ENCODE data around the gene IQSEC1.

The IQSEC1 gene

DNA sequence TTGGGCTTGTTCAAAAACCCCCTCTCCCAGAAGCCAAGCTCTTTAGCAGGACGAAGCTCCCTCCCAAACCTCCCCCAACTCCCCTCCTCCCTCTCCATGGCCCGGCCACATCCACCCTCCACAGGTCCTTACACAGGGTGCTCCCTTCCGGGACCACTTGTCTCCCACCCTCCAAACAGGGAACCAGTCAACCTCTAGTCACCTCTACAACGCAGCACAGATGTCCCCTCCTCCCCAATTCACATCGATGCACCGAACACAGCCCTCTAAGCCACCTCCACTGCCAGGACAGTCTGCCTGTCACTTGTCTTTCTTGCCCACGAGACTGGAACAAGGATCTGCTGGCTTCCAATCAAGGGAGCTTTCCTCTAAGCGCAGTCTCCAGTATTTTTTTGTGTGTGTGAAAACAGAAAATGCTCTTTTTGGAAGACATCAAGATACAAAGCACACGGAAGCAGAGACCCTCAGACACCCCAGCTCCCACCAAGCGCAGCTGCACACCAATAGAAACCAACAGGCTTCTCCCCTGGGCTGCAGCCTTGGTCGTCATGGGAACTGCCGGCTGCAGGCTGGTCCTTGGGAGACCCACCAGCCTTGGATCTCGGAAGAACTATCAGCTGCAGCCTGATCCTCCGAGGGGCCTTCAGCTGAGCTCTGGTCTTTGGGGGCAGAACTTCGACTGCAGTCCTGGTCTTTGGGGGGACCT lies 26.5 kb downstream of the IQSEC1 start:
- no peak for DNase-seq

DNA sequence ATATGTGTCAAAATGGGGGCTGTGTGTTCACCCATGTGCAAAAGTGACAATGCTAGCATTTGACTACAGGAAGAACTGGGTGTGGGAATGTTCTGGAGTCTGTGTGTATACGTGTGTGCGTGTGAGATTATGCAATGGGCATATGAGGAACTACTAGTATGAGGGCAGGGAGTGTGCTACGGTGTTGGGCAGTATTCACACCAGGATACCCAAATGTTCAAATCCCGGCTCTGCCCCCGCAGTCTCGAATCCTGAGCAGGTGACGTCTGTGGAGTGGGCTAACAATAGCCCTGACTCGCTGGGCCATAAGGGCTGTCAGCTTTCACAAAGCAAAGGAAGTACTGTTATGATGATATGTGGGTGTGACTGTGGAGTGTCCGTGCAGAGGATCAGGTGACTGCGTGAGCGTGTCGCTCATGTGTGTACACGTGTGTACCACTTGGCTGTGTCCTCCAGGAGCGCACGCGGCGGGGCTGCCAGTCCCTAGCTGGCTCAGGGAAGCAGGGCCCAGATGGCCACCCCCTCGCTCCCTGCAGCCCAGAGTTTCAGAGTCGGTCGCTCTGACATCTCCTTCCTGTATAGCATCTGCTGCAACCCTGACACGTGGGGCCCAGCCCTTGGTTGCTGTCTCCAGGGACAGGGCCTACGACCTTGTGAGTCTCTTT lies 27.2 kb downstream of the IQSEC1 start:
- DNase-seq = peak; percentile 64

DNA sequence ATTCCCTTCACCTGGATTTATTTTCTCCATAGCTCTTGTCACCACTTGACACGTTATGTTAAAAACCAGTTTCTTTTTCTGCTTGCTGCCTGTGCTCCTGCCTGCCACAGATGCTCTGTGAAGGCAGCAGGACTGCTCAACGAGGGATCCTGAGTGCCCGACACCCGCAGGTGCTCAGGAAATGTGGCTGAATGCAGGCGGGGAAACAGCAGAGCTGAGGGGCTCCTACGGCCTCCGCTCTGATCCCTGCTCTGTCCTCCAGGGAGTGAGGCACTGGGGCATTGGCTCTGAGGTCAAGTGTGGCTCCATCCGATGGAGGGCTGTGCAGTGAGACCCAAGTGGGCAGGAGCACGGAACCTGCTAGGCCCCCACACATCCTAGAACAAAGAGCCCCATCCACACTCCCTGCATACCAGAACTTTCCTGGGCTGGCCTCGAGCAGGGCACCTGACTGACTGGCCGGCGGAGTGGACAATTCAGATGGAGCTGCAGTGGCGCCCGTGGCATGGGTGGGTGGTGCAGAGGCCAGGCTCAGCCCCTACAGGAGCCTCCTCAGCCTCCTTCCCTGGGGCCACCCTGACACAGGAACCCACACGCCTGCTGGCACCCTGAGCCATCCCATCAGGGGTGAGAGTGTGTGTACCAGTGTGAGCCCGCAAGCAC lies 27.9 kb downstream of the IQSEC1 start:
- DNase-seq = no peak

DNA sequence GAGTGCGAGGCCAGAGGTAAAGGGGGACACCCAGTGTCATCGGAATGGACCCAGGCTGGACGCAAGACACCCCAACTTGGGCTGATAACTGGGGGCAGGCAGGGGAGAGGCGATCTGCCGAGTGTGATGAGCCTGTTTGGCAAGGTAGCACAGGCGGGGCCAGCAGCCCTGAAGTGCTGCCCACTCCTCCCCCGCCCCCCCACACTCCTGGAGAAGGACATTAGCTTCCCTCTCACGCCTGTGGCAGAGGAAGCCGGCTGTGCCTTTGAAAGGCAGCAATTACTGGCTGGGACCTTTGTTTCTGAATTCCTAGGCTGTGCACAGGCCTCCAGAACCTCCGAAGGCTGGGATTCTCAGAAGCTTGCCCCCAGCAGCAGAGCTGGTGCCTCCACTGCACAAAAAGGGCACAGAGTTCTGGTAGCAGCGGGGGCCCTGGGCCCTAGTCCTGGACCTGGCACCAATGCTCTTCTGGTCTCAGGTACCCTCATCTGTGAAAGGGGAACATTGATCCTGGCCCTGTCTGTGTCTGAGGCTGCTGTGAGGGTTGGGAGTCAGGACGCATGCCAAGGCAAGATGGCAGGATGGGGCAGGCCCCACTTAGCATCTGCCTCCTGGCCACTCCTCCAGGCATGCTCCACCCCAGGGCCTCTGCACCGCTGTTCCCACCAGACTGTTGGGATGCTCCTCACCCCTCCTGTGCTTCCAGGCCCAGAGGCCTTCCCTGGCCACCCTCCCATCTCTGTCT lies 28.6 kb downstream of the IQSEC1 start:
- DNase-seq = no peak

DNA sequence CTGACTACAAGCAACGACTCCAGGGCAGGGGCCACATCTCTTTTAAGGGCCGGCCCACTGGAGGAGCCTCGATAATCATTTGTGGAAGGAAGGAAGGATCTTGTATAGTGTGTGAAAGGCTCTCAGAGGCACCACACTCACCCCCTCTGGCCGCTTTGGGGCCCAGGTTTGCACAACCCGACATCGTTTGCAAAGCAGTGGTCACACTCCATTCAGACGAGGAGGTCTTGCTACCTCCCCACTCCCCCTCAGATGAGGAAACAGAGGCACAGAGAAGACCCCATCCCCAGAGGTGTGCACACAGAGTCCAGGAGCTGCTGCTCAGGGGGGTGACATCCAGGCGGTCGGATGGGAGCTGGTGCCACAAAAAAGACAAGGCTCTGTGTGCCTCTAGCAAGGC lies 29.6 kb downstream of the IQSEC1 start:
- no peak for DNase-seq

DNA sequence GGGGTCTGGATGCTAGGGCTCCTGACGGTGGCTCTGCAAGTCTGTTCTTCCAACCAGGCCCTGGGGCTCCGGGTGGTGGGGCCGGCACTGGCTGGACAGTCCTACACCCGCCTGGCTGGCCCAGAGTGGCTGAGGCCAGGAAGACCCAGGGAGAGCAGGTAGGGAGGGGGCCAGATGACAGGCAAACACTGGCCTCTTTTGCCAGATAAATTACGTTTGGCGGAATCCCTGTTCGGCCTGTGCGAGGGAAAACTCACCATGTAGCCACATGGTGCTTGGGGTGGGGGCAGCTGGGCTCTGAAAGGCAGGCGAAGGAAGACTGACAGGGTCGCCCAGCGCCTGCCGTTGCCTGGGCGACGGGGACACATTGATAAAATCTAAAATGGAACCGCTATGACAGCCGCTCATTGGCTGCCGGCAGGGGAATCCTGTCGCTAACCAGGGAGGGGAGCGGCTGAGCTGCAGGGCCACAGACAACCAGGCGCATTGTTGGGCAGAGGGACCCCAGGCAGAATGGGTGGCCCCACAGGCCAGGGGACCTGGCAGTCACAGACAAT lies 30.4 kb downstream of the IQSEC1 start:
- no peak for DNase-seq

DNA sequence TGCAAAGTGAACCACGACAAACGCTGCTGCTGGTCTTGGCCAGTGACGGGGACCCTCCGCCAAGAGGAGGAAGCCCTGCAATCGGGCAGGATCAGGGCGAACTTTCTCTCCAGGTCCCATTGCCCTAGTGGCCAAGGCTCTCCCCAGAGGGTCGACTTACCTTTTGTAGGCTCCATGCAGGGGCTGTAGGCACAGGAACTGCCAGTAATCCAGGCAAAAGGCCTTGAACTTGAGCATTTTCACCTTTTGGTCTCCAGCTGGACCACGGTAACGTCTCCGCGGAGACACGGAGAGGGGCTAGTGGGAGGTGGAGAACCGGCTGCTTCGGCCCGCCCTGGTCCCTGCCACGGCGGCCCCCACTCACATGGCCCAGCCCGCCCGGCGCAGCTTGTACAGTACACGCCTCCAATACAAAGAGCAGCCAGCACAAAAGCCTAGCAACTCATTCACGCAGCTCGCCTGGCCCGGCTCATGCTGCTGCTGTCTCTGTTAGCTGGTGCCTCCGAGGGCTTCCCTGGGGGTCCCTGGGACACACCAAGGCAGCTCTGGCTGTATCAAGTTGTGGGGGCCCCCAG lies 31.0 kb downstream of the IQSEC1 start:
- DNase-seq = no peak

DNA sequence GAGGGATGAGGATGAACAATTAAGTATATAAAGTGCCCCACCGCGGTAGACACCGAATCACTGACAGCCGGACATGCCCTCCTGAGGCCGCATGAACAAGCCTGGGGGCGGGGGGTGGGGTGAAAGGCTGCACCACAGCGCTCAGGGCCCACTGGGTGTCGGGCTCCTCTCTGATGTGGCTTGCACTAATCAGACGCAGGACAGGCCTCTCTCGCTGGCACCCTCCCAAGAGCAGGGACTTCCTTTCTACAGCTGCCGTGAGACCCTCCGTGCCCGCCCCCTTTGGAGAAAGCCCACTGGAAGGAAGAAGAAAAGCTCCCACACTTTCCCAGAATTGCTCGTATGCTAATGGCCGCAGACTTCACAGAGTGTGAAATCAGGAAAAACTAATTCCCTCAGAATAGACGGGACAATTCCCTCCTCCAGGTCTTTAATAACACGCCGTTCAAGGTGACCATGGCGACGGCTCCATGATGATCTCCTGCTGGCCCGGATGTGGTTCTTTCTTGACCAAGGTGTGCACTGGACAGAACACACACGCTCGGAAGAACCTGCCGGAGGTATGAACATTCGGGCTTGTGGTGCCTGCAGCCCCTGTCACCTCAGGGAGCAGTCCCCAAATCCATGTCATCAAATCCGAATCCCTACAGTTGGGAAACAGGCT lies 32.0 kb downstream of the IQSEC1 start:
- no peak for DNase-seq

DNA sequence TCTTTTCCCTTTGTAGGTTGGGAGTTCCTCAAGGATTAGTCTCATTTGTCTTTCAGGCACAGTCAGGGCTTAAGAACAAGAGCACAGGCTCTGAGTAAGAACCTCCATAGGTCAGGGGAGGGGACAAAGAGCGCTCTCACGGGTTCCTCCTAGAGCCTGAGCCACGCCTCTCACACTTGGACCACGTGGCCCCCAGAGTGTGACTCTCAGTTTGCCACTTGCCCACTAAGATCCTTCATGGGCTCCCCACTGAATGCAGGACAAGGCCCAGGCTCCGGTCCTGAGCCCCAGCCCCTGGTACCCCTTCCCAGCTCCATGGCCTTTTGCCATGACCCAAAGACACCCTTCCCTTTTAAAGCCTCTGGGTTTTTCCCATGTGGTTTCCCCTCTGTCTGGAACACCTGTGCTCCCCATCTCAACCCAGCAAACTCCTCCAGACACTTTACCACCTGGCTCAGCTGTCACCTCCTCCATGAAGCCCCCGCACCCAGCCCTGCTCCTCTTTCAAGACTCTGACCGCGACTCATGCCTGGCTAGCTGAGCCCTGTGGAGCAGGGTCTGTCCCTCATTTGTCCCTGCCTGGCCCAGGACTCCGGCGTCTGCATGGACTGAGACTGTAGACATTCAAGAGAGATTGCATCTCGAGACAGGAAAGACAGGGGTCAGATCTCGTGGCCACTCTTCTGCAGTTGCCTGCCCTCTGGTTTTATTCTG lies 32.7 kb downstream of the IQSEC1 start:
- DNase-seq = peak; percentile 70

DNA sequence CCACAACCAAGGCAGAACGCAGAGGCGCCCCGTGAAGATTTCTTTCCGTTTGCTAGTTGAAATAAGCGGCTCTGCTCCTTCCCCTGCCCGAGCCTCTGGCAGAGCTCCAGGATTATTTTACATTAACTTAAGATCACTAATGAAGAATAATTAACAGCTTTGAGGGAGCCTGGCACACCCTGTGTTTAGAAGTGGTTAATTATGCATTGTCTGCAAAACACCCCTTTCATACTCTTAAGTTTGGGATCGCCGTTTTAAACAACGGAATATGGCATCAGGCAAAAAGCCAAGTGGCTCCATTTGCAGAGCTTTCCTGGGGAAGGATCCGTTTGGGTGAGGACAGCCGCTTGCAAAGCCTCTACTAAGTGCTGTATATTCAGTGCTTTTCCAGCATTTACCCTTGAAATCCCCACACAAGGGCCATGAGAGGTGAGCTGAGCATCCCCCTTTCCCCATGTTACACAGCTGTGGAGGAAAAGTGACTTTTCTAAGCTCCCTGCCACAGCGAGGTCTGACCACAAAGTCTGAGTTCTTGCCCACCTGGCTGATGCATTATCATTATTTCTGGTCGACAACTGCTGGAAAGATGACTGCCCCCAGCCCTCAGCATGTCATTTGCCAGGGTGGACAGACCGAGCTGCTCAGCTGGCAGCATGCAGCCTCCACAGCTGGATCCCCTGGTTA lies 33.9 kb downstream of the IQSEC1 start:
- no peak for DNase-seq

DNA sequence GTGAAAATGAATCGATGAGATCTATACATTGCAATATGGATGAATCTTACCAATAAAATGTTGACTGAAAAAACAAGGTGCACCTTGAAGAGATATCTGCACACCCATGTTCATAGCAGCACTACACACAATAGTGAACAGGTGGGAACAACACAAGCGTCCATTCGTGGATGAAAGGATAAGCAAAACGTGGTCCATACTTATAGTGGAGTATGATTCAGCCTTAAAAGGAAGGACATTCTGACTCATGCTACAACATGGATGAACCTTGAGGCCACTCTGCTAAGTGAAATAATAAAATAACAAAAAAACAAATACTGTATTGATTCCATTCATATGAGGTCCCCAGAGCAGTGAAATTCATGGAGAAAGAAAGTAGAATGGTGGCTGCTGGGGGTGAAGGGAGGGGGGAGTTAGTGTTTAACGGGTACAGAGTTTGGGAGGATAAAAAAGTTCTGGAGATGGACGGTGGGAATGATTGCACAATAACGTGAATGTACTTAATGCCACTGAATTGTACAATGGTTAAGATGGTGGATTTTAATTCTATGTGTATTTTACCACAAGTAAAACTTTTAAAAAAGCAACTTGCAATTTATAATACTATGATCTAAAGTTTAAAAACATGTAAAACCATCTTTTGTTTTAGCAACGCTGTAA lies 35.6 kb downstream of the IQSEC1 start:
- no peak for DNase-seq

DNA sequence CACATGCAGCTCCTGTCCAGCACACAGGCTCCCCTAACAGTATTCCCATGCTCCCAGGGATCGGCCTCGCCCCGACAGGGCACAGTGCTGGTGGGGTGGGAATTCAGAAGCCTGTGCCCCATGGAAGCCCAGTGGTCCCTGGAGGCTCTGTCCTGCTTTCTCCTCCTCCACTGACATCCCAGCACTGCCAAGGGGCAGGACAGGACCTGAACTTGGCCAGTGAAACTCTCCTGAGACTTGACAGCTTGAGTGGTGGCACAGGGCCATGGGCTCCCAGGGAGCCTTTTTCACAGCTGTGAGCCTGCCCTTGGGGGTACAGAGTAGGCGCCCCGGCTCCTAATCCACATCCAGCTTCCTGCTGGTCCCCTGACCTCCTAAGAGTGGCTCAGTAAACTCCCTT lies 38.4 kb downstream of the IQSEC1 start:
- DNase-seq = no peak

DNA sequence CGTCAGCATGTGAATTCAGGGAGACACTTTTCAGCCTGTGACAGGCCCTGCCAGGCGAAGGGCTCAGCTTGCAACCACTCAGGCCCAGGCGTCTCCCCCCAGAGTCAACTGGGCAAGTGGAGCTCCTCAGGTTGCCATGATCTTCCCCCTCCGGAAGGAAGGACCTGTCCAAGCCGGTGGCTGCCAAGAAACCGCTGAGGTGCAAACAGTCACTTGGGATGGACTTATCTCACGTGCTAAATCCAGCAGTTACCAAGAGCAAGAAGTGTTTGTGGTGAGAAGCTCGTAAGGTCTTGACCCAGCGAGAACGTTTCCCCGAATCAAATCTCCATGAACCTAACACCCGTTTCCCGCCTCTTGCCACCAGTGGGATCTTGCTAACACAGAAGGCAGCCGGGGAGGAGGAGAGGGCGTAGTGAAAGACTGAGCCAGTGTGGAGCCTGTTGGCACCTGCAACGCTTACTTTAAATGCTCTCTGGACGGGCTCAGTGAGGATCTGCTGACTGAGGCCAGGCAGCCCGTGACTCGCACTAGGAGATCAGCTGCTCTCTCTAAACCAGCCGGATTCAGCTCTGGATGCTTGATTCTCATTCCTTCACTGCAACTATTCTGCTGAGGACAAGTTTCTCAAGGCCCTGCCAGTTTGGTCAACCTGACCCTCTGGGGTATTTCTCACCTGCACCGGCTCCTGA lies 39.0 kb downstream of the IQSEC1 start:
- DNase-seq = no peak

DNA sequence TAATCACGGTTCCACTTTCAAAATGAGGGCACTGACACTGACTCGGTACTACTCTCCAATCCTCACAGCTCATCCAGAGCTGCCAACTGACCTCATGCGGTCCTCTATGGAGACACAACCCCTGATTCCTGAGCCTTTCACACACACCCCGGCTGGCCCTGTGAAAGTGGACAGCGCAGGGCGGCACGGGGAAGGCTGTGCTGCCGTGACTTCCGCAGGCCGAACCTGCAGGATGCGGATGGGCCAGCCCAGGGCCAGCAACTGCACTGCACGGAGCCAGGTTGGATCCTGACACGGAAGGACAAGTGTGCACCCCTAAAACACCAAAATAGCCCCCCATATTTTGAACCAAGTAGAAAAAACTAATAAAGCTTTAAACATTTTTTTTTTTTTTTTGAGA lies 41.0 kb downstream of the IQSEC1 start:
- no peak for DNase-seq

DNA sequence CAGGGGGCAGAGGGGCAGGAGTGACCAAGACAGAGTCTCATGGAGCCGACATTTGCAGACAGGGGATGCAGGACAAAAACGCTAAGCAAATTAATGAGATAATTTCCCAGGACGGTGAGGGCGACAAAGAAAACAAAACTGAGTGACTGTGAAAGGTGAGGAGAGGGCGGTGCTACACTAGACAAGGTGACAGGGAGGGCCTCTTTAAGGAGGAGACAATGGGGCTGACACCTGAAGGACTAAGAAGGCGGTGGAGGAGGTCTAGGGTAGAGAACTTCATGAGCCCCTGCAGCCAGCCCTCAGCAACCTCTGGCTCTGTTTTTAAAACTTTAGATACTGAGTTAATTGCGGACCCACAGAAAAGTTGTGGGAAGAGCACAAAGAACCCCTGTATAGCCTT lies 41.6 kb downstream of the IQSEC1 start:
- no peak for DNase-seq

DNA sequence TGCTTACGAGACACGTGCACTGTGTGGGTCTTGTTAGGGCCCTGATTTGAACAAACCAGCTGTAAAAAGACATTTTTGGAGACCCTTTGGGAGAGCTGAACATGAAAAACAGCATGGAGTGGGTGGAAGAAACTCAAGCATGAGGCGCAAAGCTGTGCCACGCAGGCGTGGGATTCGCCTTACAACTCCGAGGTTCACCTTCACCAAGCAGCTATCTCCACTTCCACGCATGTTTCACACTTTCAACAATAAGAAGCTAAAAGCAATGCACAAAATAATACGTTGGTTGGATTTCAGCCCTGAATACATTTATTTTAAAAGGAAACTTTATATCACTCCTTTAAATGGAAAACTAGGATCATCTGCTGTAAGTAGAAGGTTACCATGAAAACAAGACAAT lies 42.5 kb downstream of the IQSEC1 start:
- DNase-seq = no peak

DNA sequence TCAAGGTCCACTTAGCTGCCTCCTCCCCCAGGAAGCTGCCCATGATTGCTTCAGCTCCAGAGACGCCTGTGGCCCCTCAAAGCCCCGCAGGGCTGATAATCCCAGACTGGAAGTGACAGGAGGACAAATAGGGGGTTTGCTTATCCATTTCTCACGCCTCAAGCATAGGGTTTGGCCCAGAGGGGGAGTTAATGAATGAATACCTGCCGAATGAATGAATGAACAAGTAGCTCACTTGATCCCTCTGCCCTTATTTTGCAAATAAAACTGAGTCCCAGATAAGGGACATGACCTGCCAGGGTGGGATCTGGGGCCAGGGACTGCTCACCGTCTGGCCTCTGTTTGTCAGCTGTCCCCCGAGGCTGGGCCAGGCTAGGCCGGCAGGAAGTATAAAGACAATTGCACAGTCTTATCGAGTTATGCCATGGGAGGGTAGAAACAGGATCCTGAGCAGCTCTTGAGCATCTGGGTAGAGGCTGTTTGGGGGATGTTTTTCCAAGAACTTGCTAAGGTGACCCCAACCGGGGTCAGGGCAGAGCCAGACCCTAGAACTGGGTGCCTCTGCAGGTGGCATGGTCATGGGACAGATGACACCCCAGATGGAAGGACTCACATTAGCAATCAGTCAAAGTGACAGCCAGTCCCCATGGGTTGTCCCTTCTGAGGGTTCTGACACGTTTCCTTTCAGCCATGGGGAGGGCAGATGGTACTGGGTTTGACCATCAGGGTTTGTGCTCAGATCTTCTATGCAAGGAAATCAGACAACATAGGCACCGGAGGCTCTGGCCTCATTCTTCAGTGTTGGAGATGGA lies 45.0 kb downstream of the IQSEC1 start:
- no peak for DNase-seq

DNA sequence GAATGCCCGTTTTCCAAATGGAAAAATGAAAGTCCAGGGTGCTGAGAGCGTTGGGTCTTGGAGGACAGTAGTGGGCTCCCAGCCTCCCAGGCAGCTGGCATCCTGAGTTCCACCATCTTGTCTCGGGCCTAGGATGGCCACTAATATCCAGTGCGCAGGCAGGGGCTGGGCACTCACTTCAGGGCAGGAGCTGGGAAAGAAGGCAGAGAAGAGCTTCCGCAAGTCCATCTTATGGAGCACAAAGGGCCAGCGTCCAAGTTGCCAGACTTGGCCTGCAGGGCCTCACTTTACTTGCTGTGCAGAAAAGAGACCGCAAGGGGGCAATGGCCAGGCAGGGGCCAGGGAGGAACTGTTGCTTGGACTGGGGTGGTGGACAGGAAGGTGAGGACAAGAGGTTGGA lies 46.1 kb downstream of the IQSEC1 start:
- DNase-seq = no peak

DNA sequence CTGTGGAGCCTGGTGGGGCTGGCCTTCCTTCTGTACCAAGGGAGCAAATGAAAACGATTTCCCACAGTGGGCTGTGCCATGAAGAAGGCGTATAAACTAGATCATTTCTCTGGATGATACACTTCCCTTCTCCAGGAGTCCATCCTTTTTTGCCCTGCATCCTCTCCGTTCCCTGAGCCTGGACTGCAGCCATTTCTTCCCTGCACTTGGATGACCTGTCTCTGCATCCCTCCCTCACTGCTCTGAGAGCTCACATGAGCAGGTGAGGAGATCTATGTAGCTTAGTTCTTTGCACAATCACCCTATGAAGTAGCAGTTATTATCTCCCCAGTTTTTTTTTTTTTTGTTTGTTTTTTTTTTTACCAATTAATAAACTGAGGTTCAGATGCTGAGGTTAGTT lies 46.7 kb downstream of the IQSEC1 start:
- DNase-seq = no peak
